Smooth muscle cell (in vitro differentiated cells): ENCODE measurements around the gene TLR3. TPM values are rescaled to one million over a fixed set of nuclear protein-coding genes. Genes with fewer than 3 reads are reported as not detected.
"Not testable (repeated sequence)": the region's sequence is repeated elsewhere in the genome, so short reads cannot be mapped to it uniquely, and the experiment has no call there.

ENCODE experiments used
- DNase-seq: peaks from one replicate; lab custom pipeline; 2025; ENCODE audit not compliant: unreplicated experiment; lab: John Stamatoyannopoulos, UW
- H2AFZ ChIP-seq: fragments of 200-600 bp; sonication (generic); 2 replicates; pipeline ENCODE4 v1.6.0; 2016; ENCODE audit warnings: antibody characterized with exemption, low read depth, mild to moderate bottlenecking
- H3F3A ChIP-seq: fragments of 200-600 bp; sonication (generic); 2 replicates; pipeline ENCODE4 v1.6.0; 2017; ENCODE audit warnings: antibody characterized with exemption, low read depth
- H3K27ac ChIP-seq: fragments of 200-600 bp; sonication (generic); 2 replicates; pipeline ENCODE4 v1.5.1; 2016; ENCODE audit warnings: low read depth, mild to moderate bottlenecking
- H3K27me3 ChIP-seq: fragments of 200-600 bp; sonication (generic); 2 replicates; pipeline ENCODE4 v1.6.1; 2016; ENCODE audit warnings: low read depth, mild to moderate bottlenecking
- H3K36me3 ChIP-seq: fragments of 200-600 bp; sonication (generic); 2 replicates; pipeline ENCODE4 v1.5.1; 2016; ENCODE audit warnings: low read depth
- H3K4me1 ChIP-seq: fragments of 200-600 bp; sonication (generic); 2 replicates; pipeline ENCODE4 v1.5.1; 2016; ENCODE audit warnings: low read depth
- H3K4me2 ChIP-seq: fragments of 200-600 bp; sonication (generic); 2 replicates; pipeline ENCODE4 v1.6.0; 2016; ENCODE audit warnings: mild to moderate bottlenecking
- H3K4me3 ChIP-seq: fragments of 200-600 bp; sonication (generic); 2 replicates; pipeline ENCODE4 v1.5.1; 2016; ENCODE audit warnings: mild to moderate bottlenecking
- H3K79me2 ChIP-seq: fragments of 200-600 bp; sonication (generic); 2 replicates; pipeline ENCODE4 v1.6.0; 2016; ENCODE audit warnings: low read depth, mild to moderate bottlenecking
- H3K9ac ChIP-seq: fragments of 200-600 bp; sonication (generic); 2 replicates; pipeline ENCODE4 v1.6.0; 2016; ENCODE audit warnings: low read depth
- H3K9me3 ChIP-seq: fragments of 200-600 bp; sonication (generic); replicated peaks from 2 replicates; pipeline ENCODE4 v1.5.1; 2016; ENCODE audit warnings: low read depth
- H4K20me1 ChIP-seq: fragments of 200-600 bp; sonication (generic); 2 replicates; pipeline ENCODE4 v1.6.0; 2016; ENCODE audit warnings: low read depth
- WGBS: methylation state at CpG from one replicate; pipeline ENCODE4 v1.1.7; 2016; ENCODE audit warnings: low lambda C conversion rate; 5-methylcytosine and 5-hydroxymethylcytosine counted together
- polyA plus RNA-seq: library from polyadenylated mRNA; unstranded; fragments of >200 nt; fragmentation: Nextera tagmentation; extraction: Ambion mirVana; gene quantifications from 2 replicates; pipeline ENCODE4 v1.2.1, GENCODE V29; 2016
- total RNA-seq: library from RNA; depleted of rRNA; stranded (reverse); fragments of >200 nt; gene quantifications from 2 replicates; pipeline ENCODE4 v1.2.3, GENCODE V29; 2014
- TF ChIP-seq, protein P1 (sequence below): fragments of 200-600 bp; sonication (generic); IDR thresholded peaks from 2 replicates; pipeline ENCODE4 v1.5.1; 2017; ENCODE audit warnings: borderline replicate concordance, mild to moderate bottlenecking, antibody characterized with exemption; ENCODE audit not compliant: insufficient read depth, poor library complexity, severe bottlenecking

The TLR3 gene
- total and polyA plus RNA-seq, 2 experiments from 2014 or later = 0.40 to 1.3 TPM

DNA sequence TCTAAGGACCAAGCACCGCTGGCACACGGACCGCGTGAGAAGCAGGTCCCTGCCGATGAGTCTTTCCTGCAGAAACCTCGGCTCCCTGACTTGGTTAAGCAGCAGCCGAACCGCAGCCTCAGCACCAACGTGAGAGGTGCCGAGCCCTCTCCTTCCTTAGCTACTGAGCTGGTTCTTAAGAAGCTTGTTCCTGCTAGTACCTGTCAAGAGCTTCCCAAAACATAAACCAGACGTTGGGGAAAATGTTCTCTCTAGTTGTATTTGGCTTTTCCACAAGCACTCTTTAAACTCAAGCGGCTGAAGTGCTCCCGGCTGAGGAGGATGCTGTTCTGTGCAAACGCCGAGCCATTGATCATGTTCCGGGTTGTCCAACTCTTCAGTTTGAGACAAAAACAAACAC is 29.3 kb upstream of the TLR3 start:
- H3K79me2 ChIP-seq = no peaks in the 10 kb centered on the region
- H2AFZ ChIP-seq = no peak overlapping the region
- no peak overlapping the region for H3K9ac ChIP-seq
- no peak for DNase-seq
- 59% methylated on average over 16 of the region's 16 CpGs for WGBS
- H3K27ac ChIP-seq = no peak overlapping the region
- no peaks in the 10 kb centered on the region for H3F3A ChIP-seq
- H3K9me3 ChIP-seq = no peaks in the 10 kb centered on the region
- H3K4me2 ChIP-seq = no peak overlapping the region
- TF ChIP-seq, protein P1, sequence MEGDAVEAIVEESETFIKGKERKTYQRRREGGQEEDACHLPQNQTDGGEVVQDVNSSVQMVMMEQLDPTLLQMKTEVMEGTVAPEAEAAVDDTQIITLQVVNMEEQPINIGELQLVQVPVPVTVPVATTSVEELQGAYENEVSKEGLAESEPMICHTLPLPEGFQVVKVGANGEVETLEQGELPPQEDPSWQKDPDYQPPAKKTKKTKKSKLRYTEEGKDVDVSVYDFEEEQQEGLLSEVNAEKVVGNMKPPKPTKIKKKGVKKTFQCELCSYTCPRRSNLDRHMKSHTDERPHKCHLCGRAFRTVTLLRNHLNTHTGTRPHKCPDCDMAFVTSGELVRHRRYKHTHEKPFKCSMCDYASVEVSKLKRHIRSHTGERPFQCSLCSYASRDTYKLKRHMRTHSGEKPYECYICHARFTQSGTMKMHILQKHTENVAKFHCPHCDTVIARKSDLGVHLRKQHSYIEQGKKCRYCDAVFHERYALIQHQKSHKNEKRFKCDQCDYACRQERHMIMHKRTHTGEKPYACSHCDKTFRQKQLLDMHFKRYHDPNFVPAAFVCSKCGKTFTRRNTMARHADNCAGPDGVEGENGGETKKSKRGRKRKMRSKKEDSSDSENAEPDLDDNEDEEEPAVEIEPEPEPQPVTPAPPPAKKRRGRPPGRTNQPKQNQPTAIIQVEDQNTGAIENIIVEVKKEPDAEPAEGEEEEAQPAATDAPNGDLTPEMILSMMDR = no peak
- no peaks in the 10 kb centered on the region for H3K36me3 ChIP-seq
- H3K4me3 ChIP-seq = no peak overlapping the region
- no peaks in the 10 kb centered on the region for H3K27me3 ChIP-seq
- no peaks in the 10 kb centered on the region for H4K20me1 ChIP-seq
- no peaks in the 10 kb centered on the region for H3K4me1 ChIP-seq

DNA sequence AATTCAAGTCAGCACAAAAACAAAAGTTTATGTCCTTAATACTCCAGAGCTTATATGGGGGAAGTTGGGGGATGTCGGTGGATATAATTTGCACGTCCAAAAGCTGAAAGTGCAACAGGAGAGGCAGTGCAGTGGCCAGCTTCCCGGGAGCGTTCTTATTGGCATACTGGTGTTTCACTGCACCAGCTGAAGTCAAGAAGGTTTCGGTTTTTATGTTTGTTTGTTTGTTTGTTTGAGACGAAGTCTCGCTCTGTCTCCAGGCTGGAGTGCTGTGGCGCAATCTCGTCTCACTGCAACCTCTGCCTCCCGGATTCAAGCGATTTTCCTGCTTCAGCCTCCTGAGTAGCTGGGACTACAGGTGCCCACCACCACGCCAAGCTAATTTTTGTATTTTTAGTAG is 28.6 kb upstream of the TLR3 start:
- Histone ChIP-seq H2AFZ (no peak overlapping the region), H3K4me2 (no peak overlapping the region), H3K27ac (no peak overlapping the region), H3K79me2 (no peaks in the 10 kb centered on the region), H3K4me3 (no peak overlapping the region), H3F3A (no peaks in the 10 kb centered on the region), H3K4me1 (no peaks in the 10 kb centered on the region), H4K20me1 (no peaks in the 10 kb centered on the region), H3K9ac (no peak overlapping the region), H3K9me3 (no peaks in the 10 kb centered on the region), H3K27me3 (no peaks in the 10 kb centered on the region), H3K36me3 (no peaks in the 10 kb centered on the region)
- TF ChIP-seq, protein P1 = no peak
- DNase-seq = no peak
- 92% methylated on average over 12 of the region's 12 CpGs for WGBS

GRCh38 chr4:186047501-186047900 is 21.5 kb upstream of the TLR3 start:
- not testable (repeated sequence) for H4K20me1 ChIP-seq, H3K27me3 ChIP-seq, H3K4me1 ChIP-seq, H3K27ac ChIP-seq, H3K9ac ChIP-seq, DNase-seq, H2AFZ ChIP-seq, H3K4me3 ChIP-seq, H3K36me3 ChIP-seq, H3K79me2 ChIP-seq, H3F3A ChIP-seq, H3K4me2 ChIP-seq, H3K9me3 ChIP-seq
- 72% methylated on average over 5 of the region's 5 CpGs for WGBS

DNA sequence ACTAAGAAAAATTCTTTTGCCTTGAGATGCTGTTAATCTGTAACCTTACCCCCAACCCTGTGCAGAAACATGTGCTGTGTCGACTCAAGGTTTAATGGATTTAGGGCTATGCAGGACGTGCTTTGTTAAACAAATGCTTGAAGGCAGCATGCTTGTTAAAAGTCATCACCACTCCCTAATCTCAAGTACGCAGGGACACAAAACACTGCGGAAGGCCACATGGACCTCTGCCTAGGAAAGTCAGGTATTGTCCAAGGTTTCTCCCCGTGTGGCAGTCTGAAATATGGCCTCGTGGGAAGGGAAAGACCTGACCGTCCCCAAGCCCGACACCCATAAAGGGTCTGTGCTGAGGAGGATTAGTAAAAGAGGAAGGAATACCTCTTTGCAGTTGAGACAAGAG is 18.8 kb upstream of the TLR3 start:
- not testable (repeated sequence) for DNase-seq, H2AFZ ChIP-seq, H3K9ac ChIP-seq, H4K20me1 ChIP-seq, H3K4me3 ChIP-seq, H3K4me1 ChIP-seq, H3F3A ChIP-seq, H3K9me3 ChIP-seq, H3K4me2 ChIP-seq, H3K79me2 ChIP-seq, H3K27me3 ChIP-seq, H3K36me3 ChIP-seq, H3K27ac ChIP-seq
- 74% methylated on average over 8 of the region's 8 CpGs for WGBS

DNA sequence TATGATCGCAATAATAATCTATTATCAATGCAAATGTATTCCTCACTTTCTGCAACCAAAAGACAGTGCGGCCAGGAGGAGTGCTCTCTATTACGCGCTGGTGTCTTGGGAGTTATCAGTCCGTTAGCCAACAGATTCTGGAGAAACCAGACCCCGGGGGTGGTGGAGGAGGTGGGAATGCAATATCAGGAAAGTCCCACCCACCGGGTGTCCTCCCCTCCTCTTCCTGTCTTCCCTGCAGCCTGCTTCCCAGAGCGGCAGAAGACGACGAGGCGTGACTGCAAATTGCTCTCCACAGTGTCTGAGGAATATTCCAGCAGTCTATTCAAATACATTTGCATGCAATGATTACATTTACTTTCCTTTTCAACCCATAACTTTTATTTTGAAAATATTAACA is 17.9 kb upstream of the TLR3 start:
- no peak for DNase-seq
- no peaks in the 10 kb centered on the region for H3K79me2 ChIP-seq
- no peak overlapping the region for H3K9ac ChIP-seq
- no peak overlapping the region for H3K4me2 ChIP-seq
- no peaks in the 10 kb centered on the region for H3K36me3 ChIP-seq
- 83% methylated on average over 11 of the region's 11 CpGs for WGBS
- H3K4me3 ChIP-seq = no peak overlapping the region
- H4K20me1 ChIP-seq = no peaks in the 10 kb centered on the region
- H3K9me3 ChIP-seq = no peaks in the 10 kb centered on the region
- no peak overlapping the region for H3K27ac ChIP-seq
- no peaks in the 10 kb centered on the region for H3K27me3 ChIP-seq
- H2AFZ ChIP-seq = no peak overlapping the region
- no peaks in the 10 kb centered on the region for H3F3A ChIP-seq
- TF ChIP-seq, protein P1 = no peak
- H3K4me1 ChIP-seq = no peaks in the 10 kb centered on the region
